Parathyroid adenoma (tissue), 2 donors: ENCODE measurements around the gene ITSN1.

Experiments
- H2AFZ ChIP-seq: fragments of 300-600 bp; sonication (generic); one replicate; pipeline ENCODE4 v1.7.0; 2017; ENCODE audit warnings: antibody characterized with exemption, mild to moderate bottlenecking
- H3K27ac ChIP-seq: fragments of 300-600 bp; sonication (generic); one replicate; pipeline ENCODE4 v1.7.0; 2017
- H3K27me3 ChIP-seq: fragments of 300-600 bp; sonication (generic); one replicate; pipeline ENCODE4 v1.7.0; 2017; ENCODE audit warnings: low read length; ENCODE audit not compliant: control insufficient read depth, insufficient read depth
- H3K36me3 ChIP-seq: fragments of 300-600 bp; sonication (generic); one replicate; pipeline ENCODE4 v1.7.0; 2017; ENCODE audit warnings: low read length; ENCODE audit not compliant: control insufficient read depth, insufficient read depth
- H3K4me1 ChIP-seq: fragments of 300-600 bp; sonication (generic); one replicate; pipeline ENCODE4 v1.7.0; 2017; ENCODE audit warnings: control low read depth
- H3K4me2 ChIP-seq: fragments of 300-600 bp; sonication (generic); one replicate; pipeline ENCODE4 v1.7.0; 2017; ENCODE audit warnings: low read length
- H3K4me3 ChIP-seq: fragments of 300-600 bp; sonication (generic); one replicate; pipeline ENCODE4 v1.7.0; 2017; ENCODE audit warnings: low read depth, low read length
- H3K79me2 ChIP-seq: fragments of 300-600 bp; sonication (generic); one replicate; pipeline ENCODE4 v1.7.0; 2017; ENCODE audit warnings: control low read depth
- H3K9ac ChIP-seq: fragments of 300-600 bp; sonication (generic); one replicate; pipeline ENCODE4 v1.7.0; 2017; ENCODE audit warnings: mild to moderate bottlenecking
- H3K9me3 ChIP-seq: fragments of 300-600 bp; sonication (generic); one replicate; pipeline ENCODE4 v1.7.0; 2017; ENCODE audit warnings: low read length; ENCODE audit not compliant: control insufficient read depth
- CTCF ChIP-seq: fragments of 300-600 bp; sonication (generic); IDR thresholded peaks from one replicate; pipeline ENCODE4 v1.7.0; 2017; ENCODE audit warnings: antibody characterized with exemption, mild to moderate bottlenecking
- donor health status: primary hyperparathyroidism.

The ITSN1 gene

GRCh38 chr21:33684068-33684467 lies 41.8 kb downstream of the ITSN1 start:
- H3K27ac ChIP-seq = no peak overlapping the region
- no peaks in the 10 kb centered on the region for H3K27me3 ChIP-seq
- no peak overlapping the region for H3K9ac ChIP-seq
- no peak overlapping the region for H2AFZ ChIP-seq
- no peaks in the 10 kb centered on the region for H3K36me3 ChIP-seq
- no peak overlapping the region for H3K4me3 ChIP-seq
- peak overlapping the region; percentile 13 for H3K4me2 ChIP-seq
- no peaks in the 10 kb centered on the region for H3K9me3 ChIP-seq
- no peak for TF ChIP-seq CTCF
- H3K79me2 ChIP-seq = peaks cover 10% of the 10 kb centered on the region
- peaks cover 7% of the 10 kb centered on the region for H3K4me1 ChIP-seq

GRCh38 chr21:33684923-33685560 lies 42.7 kb downstream of the ITSN1 start:
- Histone ChIP-seq H3K4me3 (no peak overlapping the region), H3K79me2 (peaks cover 13% of the 10 kb centered on the region), H3K9me3 (no peaks in the 10 kb centered on the region), H3K4me1 (peaks cover 7% of the 10 kb centered on the region), H3K27ac (no peak overlapping the region), H2AFZ (peak overlapping the region; percentile 15), H3K36me3 (no peaks in the 10 kb centered on the region), H3K27me3 (no peaks in the 10 kb centered on the region), H3K4me2 (no peak overlapping the region), H3K9ac (no peak overlapping the region)
- no peak for TF ChIP-seq CTCF

GRCh38 chr21:33685613-33686197 lies 43.4 kb downstream of the ITSN1 start:
- Histone ChIP-seq H3K4me3 (no peak overlapping the region), H3K4me1 (peaks cover 7% of the 10 kb centered on the region), H3K27ac (no peak overlapping the region), H3K4me2 (no peak overlapping the region), H2AFZ (no peak overlapping the region), H3K9ac (no peak overlapping the region), H3K79me2 (peaks cover 12% of the 10 kb centered on the region), H3K27me3 (no peaks in the 10 kb centered on the region), H3K9me3 (no peaks in the 10 kb centered on the region), H3K36me3 (no peaks in the 10 kb centered on the region)
- no peak for TF ChIP-seq CTCF

GRCh38 chr21:33686386-33686785 lies 44.1 kb downstream of the ITSN1 start:
- Histone ChIP-seq H2AFZ (no peak overlapping the region), H3K9me3 (no peaks in the 10 kb centered on the region), H3K79me2 (peaks cover 10% of the 10 kb centered on the region), H3K9ac (no peak overlapping the region), H3K36me3 (no peaks in the 10 kb centered on the region), H3K4me1 (peaks cover 7% of the 10 kb centered on the region), H3K27me3 (no peaks in the 10 kb centered on the region), H3K4me3 (no peak overlapping the region), H3K4me2 (no peak overlapping the region), H3K27ac (no peak overlapping the region)
- TF ChIP-seq CTCF = no peak

GRCh38 chr21:33687634-33688033 lies 45.3 kb downstream of the ITSN1 start:
- H3K27ac ChIP-seq = no peak overlapping the region
- H3K4me1 ChIP-seq = peaks cover 7% of the 10 kb centered on the region
- H3K9me3 ChIP-seq = no peaks in the 10 kb centered on the region
- H3K4me3 ChIP-seq = no peak overlapping the region
- no peaks in the 10 kb centered on the region for H3K36me3 ChIP-seq
- no peak overlapping the region for H3K4me2 ChIP-seq
- no peak for TF ChIP-seq CTCF
- H2AFZ ChIP-seq = no peak overlapping the region
- H3K27me3 ChIP-seq = no peaks in the 10 kb centered on the region
- H3K9ac ChIP-seq = no peak overlapping the region
- H3K79me2 ChIP-seq = peaks cover 10% of the 10 kb centered on the region
